ENCODE data around the gene RPGRIP1.

DNA sequence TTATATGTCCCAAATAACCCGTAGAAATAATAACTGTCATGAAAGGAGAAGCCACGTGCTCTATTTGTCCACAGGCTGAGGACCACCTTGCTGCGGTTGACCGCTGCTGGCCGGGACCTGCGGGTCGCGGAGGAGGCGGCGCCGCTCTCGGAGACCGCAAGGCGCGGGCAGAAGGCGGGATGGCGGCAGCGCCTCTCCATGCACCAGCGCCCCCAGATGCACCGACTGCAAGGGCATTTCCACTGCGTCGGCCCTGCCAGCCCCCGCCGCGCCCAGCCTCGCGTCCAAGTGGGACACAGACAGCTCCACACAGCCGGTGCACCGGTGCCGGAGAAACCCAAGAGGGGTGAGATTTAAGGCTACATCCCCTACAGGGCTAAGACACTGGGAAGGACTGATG, 21.0 kb downstream of the RPGRIP1 start:
- TF ChIP-seq, protein P1, sequence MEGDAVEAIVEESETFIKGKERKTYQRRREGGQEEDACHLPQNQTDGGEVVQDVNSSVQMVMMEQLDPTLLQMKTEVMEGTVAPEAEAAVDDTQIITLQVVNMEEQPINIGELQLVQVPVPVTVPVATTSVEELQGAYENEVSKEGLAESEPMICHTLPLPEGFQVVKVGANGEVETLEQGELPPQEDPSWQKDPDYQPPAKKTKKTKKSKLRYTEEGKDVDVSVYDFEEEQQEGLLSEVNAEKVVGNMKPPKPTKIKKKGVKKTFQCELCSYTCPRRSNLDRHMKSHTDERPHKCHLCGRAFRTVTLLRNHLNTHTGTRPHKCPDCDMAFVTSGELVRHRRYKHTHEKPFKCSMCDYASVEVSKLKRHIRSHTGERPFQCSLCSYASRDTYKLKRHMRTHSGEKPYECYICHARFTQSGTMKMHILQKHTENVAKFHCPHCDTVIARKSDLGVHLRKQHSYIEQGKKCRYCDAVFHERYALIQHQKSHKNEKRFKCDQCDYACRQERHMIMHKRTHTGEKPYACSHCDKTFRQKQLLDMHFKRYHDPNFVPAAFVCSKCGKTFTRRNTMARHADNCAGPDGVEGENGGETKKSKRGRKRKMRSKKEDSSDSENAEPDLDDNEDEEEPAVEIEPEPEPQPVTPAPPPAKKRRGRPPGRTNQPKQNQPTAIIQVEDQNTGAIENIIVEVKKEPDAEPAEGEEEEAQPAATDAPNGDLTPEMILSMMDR (IDR thresholded peaks at IDR 0.05): no peak
- no peak for TF ChIP-seq EZH2 (IDR thresholded peaks at IDR 0.05; ENCODE audit: borderline replicate concordance, insufficient read depth, low read depth, low read length, poor library complexity, severe bottlenecking)
